ENCODE data around the gene TBRG1.
A peak's percentile ranks its signal among the peaks of the same experiment; 100 is the strongest.
"Not testable (repeated sequence)": the region's sequence is repeated elsewhere in the genome, so short reads cannot be mapped to it uniquely, and the experiment has no call there.

The TBRG1 gene

GRCh38 chr11:124622531-124623451 lies at the start of gene TBRG1:
TSS of gene TBRG1 (plus strand) at chr11:124622864. CDS start at chr11:124623084, 220 bp downstream.
- peak; percentile 83 for DNase-seq

- no peak for DNase-seq
These were observed 44.8 kb upstream of the TBRG1 start for GRCh38 chr11:124577716-124578427.

GRCh38 chr11:124578761-124579160 lies 43.9 kb upstream of the TBRG1 start:
- DNase-seq: no peak

GRCh38 chr11:124581817-124582216 lies 40.8 kb upstream of the TBRG1 start:
- no peak for DNase-seq

GRCh38 chr11:124582565-124582964 lies 40.1 kb upstream of the TBRG1 start:
- DNase-seq: no peak

- no peak for DNase-seq
These were observed 38.9 kb upstream of the TBRG1 start for GRCh38 chr11:124583781-124584180.

- DNase-seq: no peak
These were observed 37.8 kb upstream of the TBRG1 start for GRCh38 chr11:124584681-124585372.

- peak; percentile 38 for DNase-seq
These were observed 36.3 kb upstream of the TBRG1 start for GRCh38 chr11:124586238-124586860.

GRCh38 chr11:124591430-124591829 lies 31.2 kb upstream of the TBRG1 start:
- no peak for DNase-seq

- DNase-seq: no peak
These were observed 30.0 kb upstream of the TBRG1 start for GRCh38 chr11:124592627-124593026.

GRCh38 chr11:124595302-124595701 lies 27.4 kb upstream of the TBRG1 start:
- no peak for DNase-seq

GRCh38 chr11:124597626-124598025 lies 25.0 kb upstream of the TBRG1 start:
- no peak for DNase-seq

GRCh38 chr11:124600621-124601320 lies 21.9 kb upstream of the TBRG1 start:
- DNase-seq: no peak

- DNase-seq: no peak
These were observed 20.5 kb upstream of the TBRG1 start for GRCh38 chr11:124602193-124602592.

- DNase-seq: not testable (repeated sequence)
These were observed 19.9 kb upstream of the TBRG1 start for GRCh38 chr11:124602723-124603122.

- no peak for DNase-seq
These were observed 16.9 kb upstream of the TBRG1 start for GRCh38 chr11:124605719-124606118.

- DNase-seq: no peak
These were observed 14.5 kb upstream of the TBRG1 start for GRCh38 chr11:124608147-124608546.

- DNase-seq: no peak
These were observed 12.4 kb upstream of the TBRG1 start for GRCh38 chr11:124610295-124610694.

GRCh38 chr11:124611064-124611463 lies 11.6 kb upstream of the TBRG1 start, which contains the start of gene PANX3:
TSS of gene PANX3 (plus strand) at chr11:124611428. CDS start at chr11:124611557, 129 bp downstream.
- DNase-seq: no peak

GRCh38 chr11:124612045-124612444 lies 10.6 kb upstream of the TBRG1 start:
- DNase-seq: no peak

GRCh38 chr11:124612567-124613246 lies 10.0 kb upstream of the TBRG1 start:
- DNase-seq: no peak

- no peak for DNase-seq
These were observed 3.8 kb upstream of the TBRG1 start for GRCh38 chr11:124618863-124619262.
